MM.1S (cell line): ENCODE measurements around the gene CDX2.

ENCODE experiments used
- DNase-seq: peaks from one replicate; pipeline ENCODE4 v3.0.0-alpha.2; 2015
- H2AFZ ChIP-seq: fragments of 300-600 bp; sonication (generic); 2 replicates; pipeline ENCODE4 v1.6.0; 2016; ENCODE audit warnings: antibody characterized with exemption, low read length
- H3F3A ChIP-seq: fragments of 300-600 bp; sonication (generic); 2 replicates; pipeline ENCODE4 v1.6.1; 2016; ENCODE audit warnings: mild to moderate bottlenecking, antibody characterized with exemption, low read length, moderate library complexity, mixed read lengths; ENCODE audit not compliant: insufficient read depth
- H3K27ac ChIP-seq: fragments of 300-600 bp; sonication (generic); 2 replicates; pipeline ENCODE4 v1.5.1; 2016; ENCODE audit warnings: mild to moderate bottlenecking, low read length
- H3K27me3 ChIP-seq: fragments of 300-600 bp; sonication (generic); replicated peaks from 2 replicates; pipeline ENCODE4 v1.6.0; 2016; ENCODE audit warnings: low read length; ENCODE audit not compliant: insufficient read depth
- H3K36me3 ChIP-seq: fragments of 300-600 bp; sonication (generic); replicated peaks from 2 replicates; pipeline ENCODE4 v1.6.1; 2016; ENCODE audit warnings: mild to moderate bottlenecking, low read length, mixed read lengths; ENCODE audit not compliant: insufficient read depth
- H3K4me1 ChIP-seq: fragments of 300-600 bp; sonication (generic); 2 replicates; pipeline ENCODE4 v1.6.1; 2016; ENCODE audit warnings: low read length, mixed read lengths
- H3K4me2 ChIP-seq: fragments of 300-600 bp; sonication (generic); 2 replicates; pipeline ENCODE4 v1.6.0; 2016; ENCODE audit warnings: low read depth, low read length
- H3K4me3 ChIP-seq: fragments of 300-600 bp; sonication (generic); 2 replicates; pipeline ENCODE4 v1.5.1; 2016; ENCODE audit warnings: low read length, mixed read lengths
- H3K79me2 ChIP-seq: fragments of 300-600 bp; sonication (generic); 2 replicates; pipeline ENCODE4 v1.6.1; 2016; ENCODE audit warnings: mixed run types, low read length, mixed read lengths
- H3K9ac ChIP-seq: fragments of 300-600 bp; sonication (generic); 2 replicates; pipeline ENCODE4 v1.6.1; 2016; ENCODE audit warnings: low read length, mixed read lengths
- H3K9me2 ChIP-seq: fragments of 300-600 bp; sonication (generic); replicated peaks from 2 replicates; pipeline ENCODE4 v1.6.1; 2016; ENCODE audit warnings: mild to moderate bottlenecking, low read length, mixed read lengths; ENCODE audit not compliant: insufficient read depth
- H3K9me3 ChIP-seq: fragments of 300-600 bp; sonication (generic); replicated peaks from 2 replicates; pipeline ENCODE4 v1.6.1; 2016; ENCODE audit warnings: mild to moderate bottlenecking, low read length, mixed read lengths; ENCODE audit not compliant: insufficient read depth
- H4K20me1 ChIP-seq: fragments of 300-600 bp; sonication (generic); 2 replicates; pipeline ENCODE4 v1.6.1; 2016; ENCODE audit warnings: mild to moderate bottlenecking, low read length, moderate library complexity, mixed read lengths; ENCODE audit not compliant: insufficient read depth
- EZH2 ChIP-seq: fragments of 300-600 bp; sonication (generic); optimal IDR thresholded peaks from 2 replicates; pipeline ENCODE3; 2017; ENCODE audit warnings: low read depth, mild to moderate bottlenecking, antibody characterized with exemption, low read length, mixed read lengths
- EZH2phosphoT487 ChIP-seq: fragments of 300-600 bp; sonication (generic); IDR thresholded peaks from 2 replicates; pipeline ENCODE4 v1.6.1; 2018; ENCODE audit warnings: antibody characterized with exemption, low read length
- TF ChIP-seq, protein P1 (sequence below): fragments of 300-600 bp; sonication (generic); IDR thresholded peaks from 2 replicates; pipeline ENCODE4 v1.5.1; 2016; ENCODE audit warnings: antibody characterized with exemption, low read length, mixed read lengths

The CDX2 gene

DNA sequence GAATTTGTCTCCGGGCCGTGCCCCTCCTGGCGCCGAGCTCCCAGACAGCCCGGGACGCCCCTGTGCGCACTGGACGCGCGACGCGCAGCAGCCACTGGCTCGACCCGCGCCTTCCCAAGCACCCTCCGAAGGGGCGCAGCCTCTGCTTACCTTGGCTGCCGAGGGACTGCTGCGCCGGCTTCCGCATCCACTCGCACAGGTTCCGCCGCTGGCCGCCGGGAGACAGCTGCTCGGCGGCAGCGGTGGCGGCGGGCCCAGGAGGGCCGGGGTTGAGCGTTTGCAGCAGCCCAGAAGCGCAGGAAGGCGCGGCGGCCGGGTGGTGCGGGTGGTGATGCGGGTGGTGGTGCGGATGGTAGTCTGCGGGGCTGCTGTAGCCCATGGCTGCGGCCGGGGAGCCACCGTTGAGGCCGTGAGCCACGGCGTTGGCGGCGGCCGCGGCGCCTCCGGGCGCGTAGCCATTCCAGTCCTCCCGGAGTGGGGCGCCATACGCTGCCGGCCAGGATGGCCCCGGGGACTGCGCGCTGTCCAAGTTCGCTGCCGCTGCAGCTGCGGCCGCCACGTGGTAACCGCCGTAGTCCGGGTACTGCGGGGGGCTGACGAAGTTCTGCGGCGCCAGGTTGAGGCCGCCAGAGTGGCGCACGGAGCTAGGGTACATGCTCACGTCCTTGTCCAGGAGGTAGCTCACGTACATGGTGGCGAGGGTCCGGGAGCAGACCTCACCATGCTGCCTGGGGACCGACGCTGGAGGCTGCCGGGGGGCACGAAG, 616 bp downstream of the CDX2 start:
- no peaks in the 10 kb centered on the region for H3K36me3 ChIP-seq
- peaks cover 18% of the 10 kb centered on the region for H3K27me3 ChIP-seq
- H4K20me1 ChIP-seq = no peaks in the 10 kb centered on the region
- no peak for DNase-seq
- no peak overlapping the region for H2AFZ ChIP-seq
- H3K9me3 ChIP-seq = no peaks in the 10 kb centered on the region
- H3K79me2 ChIP-seq = no peaks in the 10 kb centered on the region
- H3K9ac ChIP-seq = no peak overlapping the region
- no peak overlapping the region for H3K27ac ChIP-seq
- H3F3A ChIP-seq = no peaks in the 10 kb centered on the region
- no peaks in the 10 kb centered on the region for H3K9me2 ChIP-seq
- no peaks in the 10 kb centered on the region for H3K4me1 ChIP-seq
- no peak overlapping the region for H3K4me3 ChIP-seq
- TF ChIP-seq EZH2phosphoT487 (no peak), EZH2 (no peak)
- TF ChIP-seq, protein P1, sequence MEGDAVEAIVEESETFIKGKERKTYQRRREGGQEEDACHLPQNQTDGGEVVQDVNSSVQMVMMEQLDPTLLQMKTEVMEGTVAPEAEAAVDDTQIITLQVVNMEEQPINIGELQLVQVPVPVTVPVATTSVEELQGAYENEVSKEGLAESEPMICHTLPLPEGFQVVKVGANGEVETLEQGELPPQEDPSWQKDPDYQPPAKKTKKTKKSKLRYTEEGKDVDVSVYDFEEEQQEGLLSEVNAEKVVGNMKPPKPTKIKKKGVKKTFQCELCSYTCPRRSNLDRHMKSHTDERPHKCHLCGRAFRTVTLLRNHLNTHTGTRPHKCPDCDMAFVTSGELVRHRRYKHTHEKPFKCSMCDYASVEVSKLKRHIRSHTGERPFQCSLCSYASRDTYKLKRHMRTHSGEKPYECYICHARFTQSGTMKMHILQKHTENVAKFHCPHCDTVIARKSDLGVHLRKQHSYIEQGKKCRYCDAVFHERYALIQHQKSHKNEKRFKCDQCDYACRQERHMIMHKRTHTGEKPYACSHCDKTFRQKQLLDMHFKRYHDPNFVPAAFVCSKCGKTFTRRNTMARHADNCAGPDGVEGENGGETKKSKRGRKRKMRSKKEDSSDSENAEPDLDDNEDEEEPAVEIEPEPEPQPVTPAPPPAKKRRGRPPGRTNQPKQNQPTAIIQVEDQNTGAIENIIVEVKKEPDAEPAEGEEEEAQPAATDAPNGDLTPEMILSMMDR = no peak
- H3K4me2 ChIP-seq = no peak overlapping the region

DNA sequence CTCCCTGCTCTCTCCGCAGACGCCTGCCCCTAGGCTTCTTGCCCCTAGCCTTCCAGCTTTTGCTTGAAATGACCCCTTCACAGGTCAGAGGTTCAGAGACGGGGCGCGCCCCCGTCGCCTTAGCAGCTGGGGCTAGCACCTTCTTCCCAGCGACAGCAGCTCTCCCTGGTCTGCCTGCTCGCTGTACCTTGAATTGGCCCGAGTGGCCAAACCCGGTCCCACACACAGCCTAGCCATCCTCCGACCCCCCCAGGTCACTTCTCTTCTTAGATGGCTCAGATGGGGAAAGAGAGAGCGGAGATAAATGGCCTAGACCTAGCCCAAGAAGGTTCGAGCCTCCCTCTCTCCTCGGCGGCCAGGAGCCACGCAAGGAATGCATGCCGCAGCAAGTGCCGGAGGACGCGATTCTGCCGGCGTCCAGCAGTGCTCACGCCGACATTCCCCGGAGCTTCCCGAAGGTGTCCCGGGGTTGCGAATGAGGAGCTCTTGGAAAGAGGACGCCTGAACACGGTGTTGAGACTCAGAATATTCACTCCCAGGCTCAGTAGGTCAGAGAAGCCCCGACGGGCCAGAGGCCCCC, 1.3 kb downstream of the CDX2 start:
- Histone ChIP-seq H3K79me2 (no peaks in the 10 kb centered on the region), H3F3A (no peaks in the 10 kb centered on the region), H3K9ac (no peak overlapping the region), H3K4me2 (no peak overlapping the region), H3K27ac (no peak overlapping the region), H3K27me3 (peaks cover 18% of the 10 kb centered on the region), H3K36me3 (no peaks in the 10 kb centered on the region), H4K20me1 (no peaks in the 10 kb centered on the region), H3K9me2 (no peaks in the 10 kb centered on the region), H2AFZ (no peak overlapping the region), H3K4me3 (no peak overlapping the region), H3K9me3 (no peaks in the 10 kb centered on the region), H3K4me1 (no peaks in the 10 kb centered on the region)
- TF ChIP-seq, protein P1 = no peak
- TF ChIP-seq EZH2phosphoT487 = no peak
- no peak for DNase-seq

DNA sequence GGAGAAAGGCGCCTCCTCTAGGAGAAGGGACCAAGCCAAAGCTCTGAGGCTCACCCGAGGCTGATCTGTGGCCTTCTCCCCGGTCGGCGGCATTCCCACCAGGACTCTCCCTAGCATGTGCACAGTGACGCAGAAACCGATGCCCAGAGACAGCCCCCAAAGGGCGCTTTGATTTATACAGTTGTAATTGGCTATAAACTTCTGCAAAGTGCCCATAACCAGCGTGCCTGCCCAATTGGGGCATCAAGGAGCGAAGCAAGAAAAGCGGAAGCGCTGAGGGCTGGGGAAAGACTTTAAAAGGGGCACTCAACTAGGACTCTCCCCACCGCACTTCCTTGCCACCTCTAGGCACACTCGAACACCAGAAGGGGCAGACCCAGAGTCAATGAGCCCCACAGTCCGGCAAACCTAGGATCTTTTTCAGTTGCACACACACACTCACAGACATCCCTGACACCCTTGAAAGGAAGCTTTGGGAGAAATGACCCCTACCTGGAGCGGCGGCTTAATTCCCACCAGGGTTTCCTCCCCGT, 1.8 kb downstream of the CDX2 start:
- peaks cover 18% of the 10 kb centered on the region for H3K27me3 ChIP-seq
- no peaks in the 10 kb centered on the region for H4K20me1 ChIP-seq
- no peaks in the 10 kb centered on the region for H3K9me2 ChIP-seq
- H3K36me3 ChIP-seq = no peaks in the 10 kb centered on the region
- no peaks in the 10 kb centered on the region for H3F3A ChIP-seq
- no peak overlapping the region for H3K9ac ChIP-seq
- H3K4me2 ChIP-seq = no peak overlapping the region
- no peaks in the 10 kb centered on the region for H3K79me2 ChIP-seq
- no peak for DNase-seq
- H3K4me3 ChIP-seq = no peak overlapping the region
- no peaks in the 10 kb centered on the region for H3K4me1 ChIP-seq
- H3K27ac ChIP-seq = no peak overlapping the region
- no peak overlapping the region for H2AFZ ChIP-seq
- TF ChIP-seq, protein P1 = no peak
- TF ChIP-seq EZH2 (no peak), EZH2phosphoT487 (no peak)
- H3K9me3 ChIP-seq = no peaks in the 10 kb centered on the region
